DOHH2 (cell line): ENCODE data around the gene C16orf54.
"Not testable (repeated sequence)": the region's sequence is repeated elsewhere in the genome, so short reads cannot be mapped to it uniquely, and the experiment has no call there.

Experiments
- H3F3A ChIP-seq: fragments of 200-600 bp; sonication (generic), shearing (Covaris generic); 2 replicates; pipeline ENCODE4 v1.6.0; 2016; ENCODE audit warnings: antibody characterized with exemption, mild to moderate bottlenecking; ENCODE audit not compliant: control insufficient read depth, insufficient read depth
- H3K27ac ChIP-seq: fragments of 200-600 bp; sonication (generic); 2 replicates; pipeline ENCODE4 v1.5.1; 2014; ENCODE audit warnings: low read depth, mild to moderate bottlenecking, low read length, moderate library complexity
- H3K27me3 ChIP-seq: fragments of 200-600 bp; sonication (generic); 2 replicates; pipeline ENCODE4 v1.6.1; 2014; ENCODE audit warnings: mild to moderate bottlenecking, low read length, mixed read lengths; ENCODE audit not compliant: control insufficient read depth
- H3K36me3 ChIP-seq: fragments of 200-600 bp; sonication (generic); 2 replicates; pipeline ENCODE4 v1.6.1; 2014; ENCODE audit warnings: mild to moderate bottlenecking, low read length, moderate library complexity, mixed read lengths; ENCODE audit not compliant: control insufficient read depth
- H3K4me1 ChIP-seq: fragments of 200-600 bp; sonication (generic); 2 replicates; pipeline ENCODE4 v1.6.1; 2014; ENCODE audit warnings: mild to moderate bottlenecking, low read length, mixed read lengths; ENCODE audit not compliant: control insufficient read depth
- H3K4me2 ChIP-seq: fragments of 200-600 bp; sonication (generic); 2 replicates; pipeline ENCODE4 v1.6.0; 2014; ENCODE audit warnings: mild to moderate bottlenecking, low read length, moderate library complexity
- H3K4me3 ChIP-seq: fragments of 200-600 bp; sonication (generic); 2 replicates; pipeline ENCODE4 v1.5.1; 2014; ENCODE audit warnings: mild to moderate bottlenecking, low read length, mixed read lengths
- H3K79me2 ChIP-seq: fragments of 200-600 bp; sonication (generic); 2 replicates; pipeline ENCODE4 v1.6.1; 2014; ENCODE audit warnings: mild to moderate bottlenecking, low read length, mixed read lengths; ENCODE audit not compliant: control insufficient read depth
- H3K9me2 ChIP-seq: fragments of 200-600 bp; sonication (generic); replicated peaks from 2 replicates; pipeline ENCODE4 v1.6.1; 2014; ENCODE audit warnings: mild to moderate bottlenecking, low read length, mixed read lengths; ENCODE audit not compliant: control insufficient read depth
- H3K9me3 ChIP-seq: fragments of 200-600 bp; sonication (generic); 2 replicates; pipeline ENCODE4 v1.6.1; 2014; ENCODE audit warnings: antibody characterized with exemption, low read length, mixed read lengths; ENCODE audit not compliant: control insufficient read depth, insufficient read depth
- H4K20me1 ChIP-seq: fragments of 200-600 bp; sonication (generic); 2 replicates; pipeline ENCODE4 v1.6.0; 2014; ENCODE audit warnings: low read depth, mild to moderate bottlenecking, antibody characterized with exemption, low read length, moderate library complexity; ENCODE audit not compliant: control insufficient read depth, insufficient read depth
- CTCF ChIP-seq: fragments of 200-600 bp; sonication (generic); IDR thresholded peaks from one replicate; pipeline ENCODE4 v1.5.1; 2014; ENCODE audit warnings: antibody characterized with exemption, mild to moderate bottlenecking, low read depth, low read length; ENCODE audit not compliant: poor library complexity, severe bottlenecking
- EZH2phosphoT487 ChIP-seq: fragments of 200-600 bp; sonication (generic); IDR thresholded peaks from 2 replicates; pipeline ENCODE4 v1.6.1; 2017; ENCODE audit warnings: borderline replicate concordance, mild to moderate bottlenecking, antibody characterized with exemption, low read length, moderate library complexity, mixed read lengths

C16orf54 gene

GRCh38 chr16:29747947-29748759 lies 2.4 kb upstream of the C16orf54 start:
- Histone ChIP-seq H3K9me3 (no peaks in the 10 kb centered on the region), H3F3A (peaks cover 12% of the 10 kb centered on the region; the same call in 1 of the 2 replicates), H3K4me3 (no peak overlapping the region), H3K79me2 (peaks cover 19% of the 10 kb centered on the region), H3K4me1 (peaks cover 39% of the 10 kb centered on the region), H3K36me3 (peaks cover 14% of the 10 kb centered on the region; the same call in 1 of the 2 replicates), H4K20me1 (no peaks in the 10 kb centered on the region), H3K27me3 (no peaks in the 10 kb centered on the region), H3K9me2 (no peaks in the 10 kb centered on the region), H3K27ac (no peak overlapping the region), H3K4me2 (no peak overlapping the region)
- TF ChIP-seq EZH2phosphoT487 (no peak), CTCF (no peak)

GRCh38 chr16:29746518-29746917 lies 728 bp upstream of the C16orf54 start:
- not testable (repeated sequence) for H3K27me3 ChIP-seq, H3K9me3 ChIP-seq, H3K27ac ChIP-seq, H4K20me1 ChIP-seq, H3K9me2 ChIP-seq, H3F3A ChIP-seq
- H3K4me2 ChIP-seq: peak overlapping the region; percentile 96
- H3K4me3 ChIP-seq: peak overlapping the region; percentile 89
- H3K36me3 ChIP-seq: peaks cover 14% of the 10 kb centered on the region; the same call in 1 of the 2 replicates
- peaks cover 19% of the 10 kb centered on the region for H3K79me2 ChIP-seq
- peaks cover 39% of the 10 kb centered on the region for H3K4me1 ChIP-seq

- no peaks in the 10 kb centered on the region for H4K20me1 ChIP-seq
- H3K79me2 ChIP-seq: peaks cover 19% of the 10 kb centered on the region
- peaks cover 14% of the 10 kb centered on the region; the same call in 1 of the 2 replicates for H3K36me3 ChIP-seq
- H3K9me2 ChIP-seq: no peaks in the 10 kb centered on the region
- H3K4me1 ChIP-seq: peaks cover 39% of the 10 kb centered on the region
- TF ChIP-seq CTCF: no peak
- no peak for TF ChIP-seq EZH2phosphoT487
- H3K9me3 ChIP-seq: no peaks in the 10 kb centered on the region
- peak overlapping the region; percentile 96 for H3K4me2 ChIP-seq
- H3K27me3 ChIP-seq: no peaks in the 10 kb centered on the region
- peak overlapping the region; percentile 75 for H3K27ac ChIP-seq
- H3K4me3 ChIP-seq: peak overlapping the region; percentile 89
- 0 out of 2 replicates have a peak, but pooled peaks cover 5% of the 10 kb centered on the region for H3F3A ChIP-seq
Measured at GRCh38 chr16:29745121-29745852, 503 bp downstream of the C16orf54 start.
